Gastroesophageal sphincter (tissue), 4 donors: Measurements from ENCODE around the gene TTLL8. TPM values are rescaled to one million over a fixed set of nuclear protein-coding genes. Genes with fewer than 3 reads are reported as not detected.

ENCODE experiments used
- ATAC-seq: fragments of 150-250 bp; one replicate; pipeline ENCODE4 v1.9.1; 2016; ENCODE audit warnings: mild to moderate bottlenecking, moderate library complexity
- H3K27ac ChIP-seq, 4 donors: fragments of 200-600 bp; sonication (generic) in 3 of 4; 1 replicate in 3 of 4; 2 replicates in 1 of 4; pipeline ENCODE4 v1.5.1; 2016 to 2019
- H3K27me3 ChIP-seq: fragments of 200-600 bp; sonication (generic); one replicate; pipeline ENCODE4 v1.5.1; 2019
- H3K36me3 ChIP-seq, 2 donors: fragments of 200-600 bp; sonication (generic); one replicate each; pipeline ENCODE4 v1.5.1; 2019; ENCODE audit warnings: control low read depth in 1 of 2
- H3K4me1 ChIP-seq, 3 donors: fragments of 200-600 bp; sonication (generic); 1 replicate in 2 of 3; 2 replicates in 1 of 3; pipeline ENCODE4 v1.5.1; 2016 to 2019; ENCODE audit warnings: control low read depth in 2 of 3
- H3K4me3 ChIP-seq, 2 donors: fragments of 200-600 bp; sonication (generic); one replicate each; pipeline ENCODE4 v1.5.1; 2019; ENCODE audit warnings: mild to moderate bottlenecking in 1 of 2, moderate library complexity in 1 of 2
- H3K9me3 ChIP-seq, 3 donors: fragments of 200-600 bp; sonication (generic); one replicate each; pipeline ENCODE4 v1.5.1; 2017 to 2019; ENCODE audit warnings: control low read depth in 2 of 3
- EP300 ChIP-seq: sonication (generic); formaldehyde crosslinking; IDR thresholded peaks from one replicate; pipeline ENCODE4 v1.6.1; 2017; ENCODE audit warnings: antibody characterized with exemption, mild to moderate bottlenecking
- POLR2A ChIP-seq, 2 donors: fragments of 450-650 bp; IDR thresholded peaks; one replicate each; pipeline ENCODE4 v1.6.1; 2017; ENCODE audit warnings: antibody characterized with exemption in 2 of 2, mild to moderate bottlenecking in 2 of 2, moderate library complexity in 1 of 2
- POLR2AphosphoS5 ChIP-seq: sonication (generic); formaldehyde crosslinking; IDR thresholded peaks from one replicate; pipeline ENCODE4 v1.6.1; 2017; ENCODE audit warnings: antibody characterized with exemption
- WGBS, 2 donors: methylation state at CpG; one replicate each; pipeline ENCODE4 v1.1.5; 2018; ENCODE audit warnings: low coverage in 1 of 2; 5-methylcytosine and 5-hydroxymethylcytosine counted together
- total RNA-seq, 4 donors: library from RNA; depleted of rRNA; stranded (reverse); fragments of >200 nt; gene quantifications; one replicate each; pipeline ENCODE4 v1.1.0, GENCODE V29; 2016
- TF ChIP-seq, protein P1 (sequence below), 4 experiments: fragments of 200-600 bp in 2 of 4; fragments of 450-650 bp in 2 of 4; sonication (generic) in 1 of 4; IDR thresholded peaks; one replicate each; pipeline ENCODE4 v1.5.1; 2017 to 2019; ENCODE audit warnings: antibody characterized with exemption in 4 of 4, mild to moderate bottlenecking in 2 of 4, moderate library complexity in 2 of 4

TTLL8 gene
- total RNA-seq, 4 donors from 2014 or later = not detected

DNA sequence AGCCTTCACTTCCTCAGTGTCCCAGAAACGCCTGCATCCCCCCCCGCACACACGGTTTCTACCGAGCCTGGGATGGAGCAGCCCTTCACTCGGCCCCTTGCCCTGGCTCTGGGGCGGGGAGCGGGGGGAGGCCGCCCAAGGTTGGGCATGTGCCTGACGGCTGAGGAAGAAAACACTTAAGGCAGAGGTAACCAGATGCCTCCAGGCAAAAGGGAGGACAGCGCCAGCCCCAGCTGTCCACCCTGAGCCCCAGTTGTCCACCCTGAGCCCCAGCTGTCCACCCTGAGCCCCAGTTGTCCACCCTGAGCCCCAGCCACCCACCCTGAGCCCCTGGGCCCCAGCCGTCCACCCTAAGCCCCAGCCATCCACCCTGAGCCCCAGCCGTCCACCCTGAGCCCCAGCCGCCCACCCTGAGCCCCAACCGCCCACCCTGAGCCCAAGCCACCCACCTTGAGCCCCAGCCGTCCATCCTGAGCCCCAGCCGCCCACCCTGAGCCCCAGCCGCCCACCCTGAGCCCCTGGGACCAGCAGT lies 3.8 kb upstream of the TTLL8 start:
- WGBS, 2 donors = 68% methylated on average over 5 of the region's 17 CpGs; no CpG with 5 or more reads in 1 of the 2 donors
- H3K4me1 ChIP-seq = peaks cover 0 to 20% (median 7%) of the 10 kb centered on the region in 3 donors
- no peak for ATAC-seq
- no peak overlapping the region for H3K27ac ChIP-seq
- no peak overlapping the region for H3K4me3 ChIP-seq
- peaks cover 87% of the 10 kb centered on the region for H3K27me3 ChIP-seq
- H3K9me3 ChIP-seq = no peaks in the 10 kb centered on the region
- TF ChIP-seq, protein P1, sequence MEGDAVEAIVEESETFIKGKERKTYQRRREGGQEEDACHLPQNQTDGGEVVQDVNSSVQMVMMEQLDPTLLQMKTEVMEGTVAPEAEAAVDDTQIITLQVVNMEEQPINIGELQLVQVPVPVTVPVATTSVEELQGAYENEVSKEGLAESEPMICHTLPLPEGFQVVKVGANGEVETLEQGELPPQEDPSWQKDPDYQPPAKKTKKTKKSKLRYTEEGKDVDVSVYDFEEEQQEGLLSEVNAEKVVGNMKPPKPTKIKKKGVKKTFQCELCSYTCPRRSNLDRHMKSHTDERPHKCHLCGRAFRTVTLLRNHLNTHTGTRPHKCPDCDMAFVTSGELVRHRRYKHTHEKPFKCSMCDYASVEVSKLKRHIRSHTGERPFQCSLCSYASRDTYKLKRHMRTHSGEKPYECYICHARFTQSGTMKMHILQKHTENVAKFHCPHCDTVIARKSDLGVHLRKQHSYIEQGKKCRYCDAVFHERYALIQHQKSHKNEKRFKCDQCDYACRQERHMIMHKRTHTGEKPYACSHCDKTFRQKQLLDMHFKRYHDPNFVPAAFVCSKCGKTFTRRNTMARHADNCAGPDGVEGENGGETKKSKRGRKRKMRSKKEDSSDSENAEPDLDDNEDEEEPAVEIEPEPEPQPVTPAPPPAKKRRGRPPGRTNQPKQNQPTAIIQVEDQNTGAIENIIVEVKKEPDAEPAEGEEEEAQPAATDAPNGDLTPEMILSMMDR (IDR thresholded peaks at IDR 0.05) = no peak
- TF ChIP-seq EP300 = no peak
- no peak for TF ChIP-seq POLR2A (IDR thresholded peaks at IDR 0.05)
- no peak for TF ChIP-seq POLR2AphosphoS5
- H3K36me3 ChIP-seq = no peaks in the 10 kb centered on the region

DNA sequence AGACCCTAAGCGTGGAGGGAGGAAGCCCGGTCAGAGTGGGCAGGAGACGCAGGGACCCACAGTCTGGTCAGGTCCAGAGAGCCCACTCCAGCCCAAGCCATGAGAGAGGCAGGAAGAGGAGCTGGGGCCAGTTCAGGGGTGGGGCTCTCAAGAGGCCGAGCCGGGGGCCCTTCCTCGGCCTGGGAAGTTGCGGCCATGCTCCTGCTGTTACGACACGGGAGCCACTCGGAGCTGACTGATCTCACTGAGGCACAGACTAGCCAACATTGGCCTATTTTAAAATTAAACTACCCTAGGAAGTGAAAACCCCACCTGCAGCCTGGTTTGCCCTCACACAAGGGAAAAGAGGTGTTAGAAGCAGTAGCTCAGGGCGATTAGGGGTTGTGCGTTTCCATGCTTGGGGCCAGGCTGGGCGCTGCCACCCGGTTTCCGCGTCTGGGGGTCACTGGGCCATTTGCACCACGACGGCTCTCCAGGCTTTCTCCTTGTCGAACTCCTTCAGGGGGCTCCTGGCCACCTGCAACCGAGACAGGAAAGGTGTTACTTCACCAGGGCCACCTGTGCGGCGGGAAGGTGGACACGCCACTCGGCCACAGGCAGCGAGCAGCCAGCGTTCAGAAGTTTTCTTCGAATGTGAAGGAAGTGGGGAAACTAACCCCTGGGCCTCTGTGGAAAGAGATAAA lies 3.2 kb upstream of the TTLL8 start:
- Histone ChIP-seq H3K27me3 (peaks cover 89% of the 10 kb centered on the region), H3K4me1 (peaks cover 0 to 20% (median 7%) of the 10 kb centered on the region in 3 donors), H3K4me3 (no peak overlapping the region), H3K9me3 (no peaks in the 10 kb centered on the region), H3K27ac (no peak overlapping the region), H3K36me3 (no peaks in the 10 kb centered on the region)
- TF ChIP-seq EP300 = no peak
- TF ChIP-seq POLR2AphosphoS5 = no peak
- TF ChIP-seq, protein P1 (IDR thresholded peaks at IDR 0.05) = no peak
- no peak for TF ChIP-seq POLR2A (IDR thresholded peaks at IDR 0.05)
- no peak for ATAC-seq
- WGBS, 2 donors = 50 to 70% methylated on average over 2 to 6 of the region's 27 CpGs

DNA sequence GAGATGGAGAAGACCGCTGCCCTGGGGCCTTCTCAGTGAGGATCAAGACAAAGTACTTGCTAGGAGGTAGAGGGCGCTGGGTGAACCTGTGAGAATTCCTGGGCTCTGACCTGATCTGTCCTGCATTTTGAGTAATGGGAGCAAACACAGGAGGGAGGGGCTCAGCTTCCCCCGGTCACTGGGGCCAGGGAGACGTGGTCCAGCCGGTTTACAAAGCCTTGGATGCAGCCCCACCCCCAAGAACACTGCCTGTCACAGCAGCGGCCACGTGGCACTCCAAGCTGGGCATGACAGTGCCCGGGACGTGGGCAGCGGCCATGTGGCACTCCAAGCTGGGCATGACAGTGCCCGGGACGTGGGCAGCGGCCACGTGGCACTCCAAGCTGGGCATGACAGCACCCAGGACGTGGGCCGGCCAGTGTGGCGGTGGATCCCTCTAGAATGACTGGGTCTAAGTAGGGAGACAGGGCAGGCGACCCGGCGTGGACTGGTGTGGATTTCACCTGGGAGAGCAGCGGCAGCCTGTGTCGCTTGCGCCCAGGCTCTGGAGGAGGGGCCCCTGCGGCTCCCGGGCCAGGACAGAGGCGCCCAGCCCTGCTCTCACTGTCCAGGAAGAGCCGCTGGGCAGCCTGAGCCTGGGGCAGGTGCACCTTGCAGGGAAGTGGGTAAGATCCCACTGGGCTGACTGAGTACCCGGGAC lies 2.5 kb upstream of the TTLL8 start:
- WGBS, 2 donors = 77% methylated on average over 8 of the region's 28 CpGs; no CpG with 5 or more reads in 1 of the 2 donors
- no peak for ATAC-seq
- no peak for TF ChIP-seq POLR2AphosphoS5
- no peak for TF ChIP-seq EP300
- no peak for TF ChIP-seq POLR2A (IDR thresholded peaks at IDR 0.05)
- TF ChIP-seq, protein P1 (IDR thresholded peaks at IDR 0.05) = no peak
- Histone ChIP-seq H3K4me3 (no peak overlapping the region), H3K27ac (no peak overlapping the region), H3K9me3 (no peaks in the 10 kb centered on the region), H3K27me3 (peaks cover 86% of the 10 kb centered on the region), H3K36me3 (no peaks in the 10 kb centered on the region), H3K4me1 (peaks cover 0 to 20% (median 7%) of the 10 kb centered on the region in 3 donors)

DNA sequence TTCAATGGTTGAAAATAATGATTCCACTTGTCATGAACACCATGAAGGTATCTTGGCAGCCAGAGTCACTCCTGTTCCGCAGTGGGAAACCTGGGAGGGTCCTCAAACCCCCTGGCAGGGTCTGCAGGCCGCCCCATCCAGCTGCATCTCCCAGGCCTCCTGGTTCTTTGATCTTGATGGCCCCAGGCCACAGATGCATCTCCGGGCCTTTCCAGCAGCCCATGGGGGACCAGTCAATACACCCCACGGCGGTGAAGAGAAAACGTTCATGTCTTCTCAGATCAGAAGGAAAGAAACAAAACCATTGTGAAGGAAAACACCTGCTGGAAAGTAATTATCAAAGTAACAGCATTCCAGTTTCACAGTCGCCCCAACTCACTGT lies 1.8 kb upstream of the TTLL8 start:
- 82% methylated on average over 7 of the region's 7 CpGs; no CpG with 5 or more reads in 1 of the 2 donors for WGBS, 2 donors
- Histone ChIP-seq H3K27ac (no peak overlapping the region), H3K4me3 (no peak overlapping the region), H3K4me1 (peaks cover 0 to 20% (median 7%) of the 10 kb centered on the region in 3 donors), H3K9me3 (no peaks in the 10 kb centered on the region), H3K27me3 (peaks cover 86% of the 10 kb centered on the region), H3K36me3 (no peaks in the 10 kb centered on the region)
- TF ChIP-seq POLR2A (IDR thresholded peaks at IDR 0.05) = no peak
- no peak for TF ChIP-seq EP300
- no peak for TF ChIP-seq POLR2AphosphoS5
- TF ChIP-seq, protein P1 (IDR thresholded peaks at IDR 0.05) = no peak
- ATAC-seq = no peak
